AG04449 (cell line): ENCODE measurements around the gene LANCL2.

Source experiments
- CTCF ChIA-PET: fragments of 350-600 bp; formaldehyde crosslinking; extraction: SDS; loops from one replicate; lab custom pipeline; 2021; ENCODE audit warnings: antibody characterized with exemption; lab: Yijun Ruan, JAX
- POLR2A ChIA-PET: fragments of 400-600, 350-600 bp; formaldehyde crosslinking; extraction: SDS; loops from one replicate; lab custom pipeline; 2020; ENCODE audit warnings: antibody characterized with exemption, inconsistent platforms; lab: Yijun Ruan, JAX
- DNase-seq: peaks from one replicate; pipeline ENCODE4 v3.0.0-alpha.2; 2010; ENCODE audit warnings: low read depth, low spot score
- H3K4me3 ChIP-seq: 2 replicates; pipeline ENCODE4 v1.5.1; 2011; ENCODE audit warnings: low read depth, mild to moderate bottlenecking, control low read depth, low read length
- TF ChIP-seq, protein P1 (sequence below): IDR thresholded peaks from one replicate; pipeline ENCODE4 v1.5.1; 2011; ENCODE audit warnings: mild to moderate bottlenecking, moderate library complexity, low read length, control low read depth, inconsistent platforms; ENCODE audit not compliant: insufficient read depth; ENCODE audit errors: missing control alignments

The LANCL2 gene

GRCh38 chr7:55343860-55344606 is 21.1 kb upstream of the LANCL2 start:
- H3K4me3 ChIP-seq: no peak overlapping the region
- ChIA-PET CTCF (interaction anchor here (0.9 to 1.1 kb wide), 3 partner anchors 9 to 80 kb away, joined by 3 read pairs; no protein-coding TSS in a partner anchor), POLR2A (no interaction called here)
- DNase-seq: no peak
- TF ChIP-seq, protein P1, sequence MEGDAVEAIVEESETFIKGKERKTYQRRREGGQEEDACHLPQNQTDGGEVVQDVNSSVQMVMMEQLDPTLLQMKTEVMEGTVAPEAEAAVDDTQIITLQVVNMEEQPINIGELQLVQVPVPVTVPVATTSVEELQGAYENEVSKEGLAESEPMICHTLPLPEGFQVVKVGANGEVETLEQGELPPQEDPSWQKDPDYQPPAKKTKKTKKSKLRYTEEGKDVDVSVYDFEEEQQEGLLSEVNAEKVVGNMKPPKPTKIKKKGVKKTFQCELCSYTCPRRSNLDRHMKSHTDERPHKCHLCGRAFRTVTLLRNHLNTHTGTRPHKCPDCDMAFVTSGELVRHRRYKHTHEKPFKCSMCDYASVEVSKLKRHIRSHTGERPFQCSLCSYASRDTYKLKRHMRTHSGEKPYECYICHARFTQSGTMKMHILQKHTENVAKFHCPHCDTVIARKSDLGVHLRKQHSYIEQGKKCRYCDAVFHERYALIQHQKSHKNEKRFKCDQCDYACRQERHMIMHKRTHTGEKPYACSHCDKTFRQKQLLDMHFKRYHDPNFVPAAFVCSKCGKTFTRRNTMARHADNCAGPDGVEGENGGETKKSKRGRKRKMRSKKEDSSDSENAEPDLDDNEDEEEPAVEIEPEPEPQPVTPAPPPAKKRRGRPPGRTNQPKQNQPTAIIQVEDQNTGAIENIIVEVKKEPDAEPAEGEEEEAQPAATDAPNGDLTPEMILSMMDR: no peak

DNA sequence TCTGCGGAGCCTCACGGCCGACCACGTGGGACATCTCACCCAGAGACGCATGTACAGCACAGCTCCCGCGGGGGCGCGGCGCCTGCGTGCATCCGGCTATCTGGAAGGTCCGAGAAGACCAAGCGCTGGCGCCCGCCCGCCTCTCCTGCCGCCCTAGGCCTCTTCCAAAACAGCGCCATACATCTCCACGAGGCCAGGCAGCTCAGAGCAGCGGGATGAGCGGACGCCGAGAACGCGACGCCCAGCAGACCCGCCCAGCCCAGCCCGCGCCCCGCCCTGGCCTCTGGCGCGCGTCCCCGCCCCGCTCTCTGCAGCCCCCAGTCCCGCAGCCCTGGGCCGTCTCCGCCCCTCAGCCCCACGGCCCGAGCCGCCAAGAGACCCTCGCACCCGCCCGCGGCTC is 20.3 kb upstream of the LANCL2 start:
- TF ChIP-seq, protein P1: no peak
- ChIA-PET CTCF (interaction anchor here (0.9 kb wide), 1 partner anchor 10 kb away, joined by 3 read pairs; no protein-coding TSS in a partner anchor), POLR2A (no interaction called here)
- DNase-seq: no peak
- no peak overlapping the region for H3K4me3 ChIP-seq

DNA sequence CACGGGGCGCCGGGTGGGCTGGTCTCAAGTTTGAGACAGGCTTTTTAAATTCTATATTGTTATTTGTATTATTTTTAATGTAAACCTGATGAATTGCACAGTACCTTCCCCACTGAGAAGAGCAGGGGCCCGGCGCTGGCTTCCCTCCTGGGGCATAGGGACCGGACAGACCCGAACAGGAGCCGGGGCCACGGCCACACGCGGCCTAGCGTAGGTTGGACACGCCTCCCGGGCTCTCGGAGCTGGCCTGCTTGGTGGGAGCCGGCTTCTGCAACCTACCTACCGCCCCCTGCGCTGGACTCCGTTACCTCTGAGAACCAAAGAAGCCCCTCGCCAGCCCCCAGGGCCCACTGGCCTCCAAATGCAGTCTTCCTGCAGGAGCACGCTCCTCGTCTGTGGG is 19.8 kb upstream of the LANCL2 start:
- TF ChIP-seq, protein P1: no peak
- ChIA-PET POLR2A (no interaction called here), CTCF (no interaction called here)
- DNase-seq: no peak
- no peak overlapping the region for H3K4me3 ChIP-seq

- DNase-seq: no peak
- no peak overlapping the region for H3K4me3 ChIP-seq
- POLR2A ChIA-PET: interaction anchor here (0.6 kb wide), 1 partner anchor 328 kb away, joined by 3 read pairs; no protein-coding TSS in a partner anchor
- CTCF ChIA-PET: no interaction called here
- TF ChIP-seq, protein P1: no peak
Measured at GRCh38 chr7:55348502-55348901, 16.6 kb upstream of the LANCL2 start.

- CTCF ChIA-PET: no interaction called here
- H3K4me3 ChIP-seq: no peak overlapping the region
- no peak for DNase-seq
- TF ChIP-seq, protein P1: no peak
- POLR2A ChIA-PET: no interaction called here
Measured at GRCh38 chr7:55349121-55349520, 16.0 kb upstream of the LANCL2 start.

DNA sequence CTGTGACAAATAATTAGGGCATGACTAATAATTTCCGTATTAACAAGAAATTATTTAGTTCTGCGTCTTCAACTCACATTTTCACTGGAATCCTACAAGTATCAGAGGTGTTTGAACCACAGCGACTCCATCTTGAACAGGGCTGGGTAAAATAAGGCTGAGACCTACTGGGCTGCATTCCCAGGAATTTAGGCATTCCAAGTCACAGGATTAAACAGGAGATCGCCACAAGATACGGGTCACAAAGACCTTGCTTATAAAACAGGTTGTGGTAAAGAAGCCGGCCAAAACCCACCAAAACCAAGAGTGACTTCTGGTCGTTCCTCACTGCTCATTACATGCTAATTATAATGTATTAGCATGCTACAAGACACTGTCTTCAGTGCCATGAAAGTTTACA is 14.9 kb upstream of the LANCL2 start:
- POLR2A ChIA-PET: no interaction called here
- CTCF ChIA-PET: interaction anchor here (0.7 kb wide), 1 partner anchor 69 kb away, joined by 3 read pairs; no protein-coding TSS in a partner anchor
- H3K4me3 ChIP-seq: no peak overlapping the region
- no peak for DNase-seq
- TF ChIP-seq, protein P1: no peak
